Measurements from ENCODE around the gene STK33.

The STK33 gene

DNA sequence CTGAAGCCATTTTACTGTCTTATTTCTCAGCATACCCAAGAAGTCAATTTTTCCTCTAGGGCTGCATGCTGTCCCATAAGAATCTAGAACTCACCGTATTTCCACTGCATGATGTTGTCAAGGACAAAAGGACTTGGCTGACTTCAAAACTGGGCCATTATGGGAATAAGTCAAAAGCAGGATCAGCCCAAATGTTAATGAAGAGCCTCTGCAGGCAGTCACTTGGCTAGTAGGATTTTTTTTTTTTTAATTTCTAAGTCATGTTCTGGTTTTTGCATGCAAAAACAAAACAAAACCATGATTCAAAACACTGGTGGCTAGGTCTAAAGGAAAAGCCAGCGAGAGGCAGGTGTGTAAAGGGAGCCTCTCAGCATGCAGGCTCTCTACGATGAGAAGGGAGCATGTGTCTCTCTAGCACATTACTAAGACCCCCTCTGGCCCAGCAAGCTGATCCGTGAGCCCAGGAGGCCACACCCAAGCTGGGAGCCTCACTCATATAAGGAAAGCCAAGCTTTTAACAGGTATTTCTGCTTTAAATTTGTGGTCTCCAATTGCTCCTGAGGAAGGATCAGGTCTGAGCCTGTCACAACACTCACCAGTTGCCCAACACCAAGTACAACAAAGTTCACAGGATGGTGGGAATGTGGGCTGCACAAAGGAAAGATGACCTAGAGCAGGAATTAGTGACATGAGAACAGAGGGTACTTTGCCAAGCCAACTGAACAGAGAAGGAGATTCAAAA, 21.4 kb upstream of the STK33 start:
- TF ChIP-seq, protein P1, sequence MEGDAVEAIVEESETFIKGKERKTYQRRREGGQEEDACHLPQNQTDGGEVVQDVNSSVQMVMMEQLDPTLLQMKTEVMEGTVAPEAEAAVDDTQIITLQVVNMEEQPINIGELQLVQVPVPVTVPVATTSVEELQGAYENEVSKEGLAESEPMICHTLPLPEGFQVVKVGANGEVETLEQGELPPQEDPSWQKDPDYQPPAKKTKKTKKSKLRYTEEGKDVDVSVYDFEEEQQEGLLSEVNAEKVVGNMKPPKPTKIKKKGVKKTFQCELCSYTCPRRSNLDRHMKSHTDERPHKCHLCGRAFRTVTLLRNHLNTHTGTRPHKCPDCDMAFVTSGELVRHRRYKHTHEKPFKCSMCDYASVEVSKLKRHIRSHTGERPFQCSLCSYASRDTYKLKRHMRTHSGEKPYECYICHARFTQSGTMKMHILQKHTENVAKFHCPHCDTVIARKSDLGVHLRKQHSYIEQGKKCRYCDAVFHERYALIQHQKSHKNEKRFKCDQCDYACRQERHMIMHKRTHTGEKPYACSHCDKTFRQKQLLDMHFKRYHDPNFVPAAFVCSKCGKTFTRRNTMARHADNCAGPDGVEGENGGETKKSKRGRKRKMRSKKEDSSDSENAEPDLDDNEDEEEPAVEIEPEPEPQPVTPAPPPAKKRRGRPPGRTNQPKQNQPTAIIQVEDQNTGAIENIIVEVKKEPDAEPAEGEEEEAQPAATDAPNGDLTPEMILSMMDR (IDR thresholded peaks at IDR 0.05; ENCODE audit: control extremely low read depth, extremely low read depth, low read depth, missing control alignments) = no peak
- CTCF ChIA-PET = interaction anchor here (1.5 kb wide), 1 partner anchor 9 kb away, joined by 4 read pairs; no protein-coding TSS in a partner anchor
- no peak for DNase-seq (ENCODE audit: extremely low spot score)
- POLR2A ChIA-PET = no interaction called here

- DNase-seq (ENCODE audit: extremely low spot score) = no peak
- POLR2A ChIA-PET = no interaction called here
- CTCF ChIA-PET = interaction anchor here (1.1 to 2.6 kb wide), 3 partner anchors 10 to 48 kb away, joined by 7 to 9 read pairs (median 7); no protein-coding TSS in a partner anchor
- TF ChIP-seq, protein P1 (IDR thresholded peaks at IDR 0.05; ENCODE audit: control extremely low read depth, extremely low read depth, low read depth, missing control alignments) = no peak
These were observed 20.5 kb upstream of the STK33 start for GRCh38 chr11:8614497-8614896.

GRCh38 chr11:8613036-8613435, 19.0 kb upstream of the STK33 start:
- DNase-seq (ENCODE audit: extremely low spot score) = no peak
- CTCF ChIA-PET = interaction anchor here (0.9 to 2.6 kb wide), 4 partner anchors 8 to 201 kb away, joined by 3 to 9 read pairs (median 5); no protein-coding TSS in a partner anchor

DNA sequence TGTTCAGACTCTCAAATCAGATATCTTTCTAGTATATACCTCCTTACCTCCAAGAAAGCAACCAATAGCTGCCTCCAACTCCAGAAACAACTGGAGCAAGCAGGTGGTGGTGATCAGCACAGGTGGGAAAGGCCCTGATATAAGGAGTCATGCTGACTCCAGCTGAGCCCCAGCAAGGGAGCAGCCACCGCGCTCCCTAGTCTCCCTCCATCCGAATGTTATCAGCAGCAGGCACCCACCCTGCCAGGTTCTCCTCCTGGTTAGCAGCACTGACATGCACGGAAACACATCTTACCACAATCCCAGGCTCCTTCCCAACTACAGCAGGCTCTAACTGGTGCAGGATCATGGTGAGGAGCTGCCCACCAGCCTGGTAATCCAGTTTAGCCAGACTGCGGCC, 18.5 kb upstream of the STK33 start:
- ChIA-PET POLR2A (no interaction called here), CTCF (interaction anchor here (1.2 to 2.6 kb wide), 5 partner anchors 8 to 347 kb away, joined by 3 to 9 read pairs (median 3); partner anchors contain the start of gene STK33)
- DNase-seq (ENCODE audit: extremely low spot score) = no peak
- TF ChIP-seq, protein P1 (IDR thresholded peaks at IDR 0.05; ENCODE audit: control extremely low read depth, extremely low read depth, low read depth, missing control alignments) = no peak

More at GRCh38 chr11:8613036-8613435, 19.0 kb upstream of the STK33 start:
- TF ChIP-seq, protein P1 (IDR thresholded peaks at IDR 0.05; ENCODE audit: control extremely low read depth, extremely low read depth, low read depth, missing control alignments) = no peak
- POLR2A ChIA-PET = no interaction called here

DNA sequence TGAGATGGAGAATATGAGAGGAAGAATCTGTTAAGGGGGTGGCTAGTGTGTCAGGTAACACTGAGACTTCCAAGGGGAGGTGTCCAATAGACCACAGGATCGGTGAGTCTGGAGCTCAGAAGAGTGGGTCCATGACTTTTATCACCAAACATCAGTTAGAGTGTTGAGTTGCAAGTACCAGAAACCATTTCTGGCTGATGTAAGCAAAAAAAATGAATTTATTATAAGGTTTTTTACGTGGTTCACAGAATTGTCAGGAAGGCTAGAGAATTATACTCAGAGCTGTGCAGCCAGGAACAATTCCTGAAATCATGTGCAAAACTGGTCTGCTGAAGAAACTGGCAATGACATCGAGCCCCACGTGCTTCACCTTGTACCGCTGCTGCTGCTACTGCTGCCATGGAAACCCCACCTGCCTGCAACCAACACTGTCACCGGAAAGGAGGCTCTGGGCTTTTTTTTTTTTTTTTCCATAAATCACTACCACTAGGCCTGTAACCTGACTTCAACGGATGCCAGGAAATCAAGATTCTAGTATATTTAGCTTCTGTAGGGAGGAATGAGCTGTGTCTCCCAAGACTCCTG, 16.6 kb upstream of the STK33 start:
- TF ChIP-seq, protein P1 (IDR thresholded peaks at IDR 0.05; ENCODE audit: control extremely low read depth, extremely low read depth, low read depth, missing control alignments) = no peak
- ChIA-PET CTCF (interaction anchor here (1.0 kb wide), 1 partner anchor 303 kb away, joined by 3 read pairs; no protein-coding TSS in a partner anchor), POLR2A (no interaction called here)
- peak; percentile 29 for DNase-seq (ENCODE audit: extremely low spot score)

DNA sequence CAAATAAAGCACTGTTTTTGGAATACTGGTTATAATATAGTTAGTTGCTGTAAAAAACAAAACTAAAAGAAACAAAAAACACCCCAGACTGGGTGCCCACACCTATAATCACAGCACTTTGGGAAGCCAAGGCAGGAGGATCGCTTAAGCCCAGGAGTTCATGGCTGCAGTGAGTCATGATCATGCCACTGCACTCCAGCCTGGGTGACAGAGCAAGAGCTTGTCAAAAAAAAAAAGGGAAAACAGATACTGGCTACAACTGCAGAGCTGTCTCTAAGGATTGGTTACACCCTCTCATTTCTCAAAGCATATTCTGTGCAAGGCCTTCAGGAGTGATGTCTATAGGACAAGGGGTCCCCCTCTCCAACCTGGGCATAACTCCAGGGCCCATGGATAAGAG, 14.6 kb upstream of the STK33 start:
- TF ChIP-seq, protein P1 (IDR thresholded peaks at IDR 0.05; ENCODE audit: control extremely low read depth, extremely low read depth, low read depth, missing control alignments) = no peak
- POLR2A ChIA-PET = no interaction called here
- no peak for DNase-seq (ENCODE audit: extremely low spot score)
- CTCF ChIA-PET = interaction anchor here (1.1 to 1.2 kb wide), 2 partner anchors 11 to 48 kb away, joined by 3 to 5 read pairs; no protein-coding TSS in a partner anchor
